ENCODE results near the gene MMP8. TPM values are rescaled to one million over a fixed set of nuclear protein-coding genes. Genes with fewer than 3 reads are reported as not detected.

MMP8 gene
- total and polyA plus RNA-seq, 7 donors: 0.03 to 0.59 (median 0.04) TPM; not detected in 2

DNA sequence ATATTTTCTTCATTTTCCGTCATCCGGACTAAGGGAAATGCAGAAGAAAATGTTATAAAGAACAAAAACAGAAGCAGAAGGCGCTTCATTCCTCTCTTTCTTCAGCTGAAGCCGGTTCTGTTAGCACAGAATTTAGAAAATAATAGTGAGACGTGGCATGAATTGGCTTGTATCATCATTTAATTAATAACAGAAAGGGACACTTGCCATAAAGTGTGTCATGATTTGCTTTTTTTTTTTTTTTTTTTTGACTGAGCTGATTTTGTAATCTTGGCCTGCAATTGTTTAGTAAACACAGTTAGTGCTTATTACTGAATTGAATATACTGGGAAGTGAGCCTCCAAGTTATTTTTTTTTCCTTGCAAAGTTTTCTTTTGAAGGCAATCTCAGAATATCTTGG is 19.1 kb downstream of the MMP8 start, which contains the start of gene MMP27:
MMP27 (minus strand) TSS at position 144 of the 400 bp plus-strand sequence; CDS start at position 89, 55 bp downstream.
- 54 to 69% (median 62%) methylated on average over 5 of the region's 5 CpGs for WGBS, 3 donors
- no peak for ATAC-seq
- no peak within 1 kb of the TSS for H3K4me3 ChIP-seq

DNA sequence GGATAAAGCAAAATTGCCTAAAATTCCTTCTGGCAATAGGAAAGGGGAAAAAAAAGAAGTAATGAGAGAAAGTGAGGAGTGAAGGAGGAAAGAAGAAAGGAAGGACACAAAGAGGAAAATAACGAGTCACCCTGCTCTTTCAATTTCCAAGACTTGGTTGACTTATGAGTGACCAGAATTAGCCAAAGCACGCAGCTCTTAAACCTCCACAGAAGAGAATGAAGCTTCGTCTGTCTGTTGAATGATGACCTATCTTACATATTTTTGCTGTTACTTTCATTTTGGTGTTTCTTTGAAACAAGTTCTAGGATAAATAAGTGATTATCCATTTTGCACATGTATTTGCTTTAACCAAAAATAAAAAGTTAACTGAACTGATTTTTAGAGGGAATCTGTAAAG is 19.9 kb downstream of the MMP8 start:
- TF ChIP-seq, protein P1, sequence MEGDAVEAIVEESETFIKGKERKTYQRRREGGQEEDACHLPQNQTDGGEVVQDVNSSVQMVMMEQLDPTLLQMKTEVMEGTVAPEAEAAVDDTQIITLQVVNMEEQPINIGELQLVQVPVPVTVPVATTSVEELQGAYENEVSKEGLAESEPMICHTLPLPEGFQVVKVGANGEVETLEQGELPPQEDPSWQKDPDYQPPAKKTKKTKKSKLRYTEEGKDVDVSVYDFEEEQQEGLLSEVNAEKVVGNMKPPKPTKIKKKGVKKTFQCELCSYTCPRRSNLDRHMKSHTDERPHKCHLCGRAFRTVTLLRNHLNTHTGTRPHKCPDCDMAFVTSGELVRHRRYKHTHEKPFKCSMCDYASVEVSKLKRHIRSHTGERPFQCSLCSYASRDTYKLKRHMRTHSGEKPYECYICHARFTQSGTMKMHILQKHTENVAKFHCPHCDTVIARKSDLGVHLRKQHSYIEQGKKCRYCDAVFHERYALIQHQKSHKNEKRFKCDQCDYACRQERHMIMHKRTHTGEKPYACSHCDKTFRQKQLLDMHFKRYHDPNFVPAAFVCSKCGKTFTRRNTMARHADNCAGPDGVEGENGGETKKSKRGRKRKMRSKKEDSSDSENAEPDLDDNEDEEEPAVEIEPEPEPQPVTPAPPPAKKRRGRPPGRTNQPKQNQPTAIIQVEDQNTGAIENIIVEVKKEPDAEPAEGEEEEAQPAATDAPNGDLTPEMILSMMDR (IDR thresholded peaks at IDR 0.05): no peak
- no peaks in the 10 kb centered on the region for H3K9me3 ChIP-seq
- WGBS, 3 donors: 66 to 78% (median 69%) methylated on average over 3 of the region's 3 CpGs
- ATAC-seq (no peak), DNase-seq (no peak)
- intact Hi-C loops (cut with DNase I): no loop called here
- no peaks in the 10 kb centered on the region for H3K27me3 ChIP-seq (ENCODE audit: insufficient read depth in 3 of 3, low read length in 2 of 3)
- H3K4me3 ChIP-seq: no peak overlapping the region
- H3K36me3 ChIP-seq (ENCODE audit: insufficient read depth in 1 of 2, low read depth in 1 of 2): no peaks in the 10 kb centered on the region
- H3K4me1 ChIP-seq: no peaks in the 10 kb centered on the region
- no peak overlapping the region for H3K27ac ChIP-seq

More for the DNA sequence above, 19.1 kb downstream of the MMP8 start, which contains the start of gene MMP27:
- Histone ChIP-seq H3K27ac (no peak within 1 kb of the TSS), H3K36me3 (ENCODE audit: insufficient read depth in 1 of 2, low read depth in 1 of 2) (no peaks in the 10 kb centered on the region), H3K4me1 (no peaks in the 10 kb centered on the region), H3K27me3 (ENCODE audit: insufficient read depth in 3 of 3, low read length in 2 of 3) (no peaks in the 10 kb centered on the region), H3K9me3 (no peaks in the 10 kb centered on the region)
- TF ChIP-seq, protein P1 (IDR thresholded peaks at IDR 0.05): no peak
- intact Hi-C loops (cut with DNase I): no loop called here
- no peak for DNase-seq

DNA sequence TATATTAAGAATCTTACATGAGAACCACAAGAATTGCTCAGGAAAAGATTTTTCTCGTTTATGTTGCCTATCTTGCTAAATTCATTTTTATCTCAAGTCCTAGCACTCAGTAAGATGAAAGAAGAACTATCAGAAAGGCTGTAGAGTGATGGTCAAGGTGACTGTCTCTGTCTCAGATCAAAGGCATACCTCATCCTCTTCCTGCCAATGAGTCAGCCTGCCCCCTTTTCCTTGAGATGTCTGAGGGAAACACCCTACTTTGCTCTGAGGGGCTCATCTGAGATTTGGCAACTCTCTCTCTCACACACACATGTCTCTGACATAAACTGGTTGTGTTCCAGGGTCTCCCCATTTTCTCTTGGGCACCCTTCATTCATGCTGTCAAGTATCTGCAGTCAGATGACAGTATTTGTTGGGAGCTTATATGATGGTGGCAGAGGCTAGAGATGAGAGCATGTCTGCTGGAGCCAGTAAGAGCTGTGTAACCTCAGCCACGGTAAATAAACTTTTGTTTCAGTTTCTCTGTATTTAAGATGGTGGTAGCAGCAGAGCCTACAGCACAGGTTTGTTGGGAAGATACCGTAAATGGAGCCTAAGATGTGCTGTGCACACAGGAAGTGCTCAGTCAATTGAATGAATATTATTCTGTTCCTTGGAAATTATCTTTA is 20.8 kb downstream of the MMP8 start:
- no peak for DNase-seq
- Histone ChIP-seq H3K36me3 (ENCODE audit: insufficient read depth in 1 of 2, low read depth in 1 of 2) (no peaks in the 10 kb centered on the region), H3K4me3 (no peak overlapping the region), H3K9me3 (no peaks in the 10 kb centered on the region), H3K4me1 (no peaks in the 10 kb centered on the region), H3K27me3 (ENCODE audit: insufficient read depth in 3 of 3, low read length in 2 of 3) (no peaks in the 10 kb centered on the region), H3K27ac (no peak overlapping the region)
- TF ChIP-seq, protein P1 (IDR thresholded peaks at IDR 0.05): no peak
- WGBS, 3 donors: 73 to 79% (median 77%) methylated on average over 3 of the region's 3 CpGs
- intact Hi-C loops (cut with DNase I): no loop called here
- no peak for ATAC-seq

DNA sequence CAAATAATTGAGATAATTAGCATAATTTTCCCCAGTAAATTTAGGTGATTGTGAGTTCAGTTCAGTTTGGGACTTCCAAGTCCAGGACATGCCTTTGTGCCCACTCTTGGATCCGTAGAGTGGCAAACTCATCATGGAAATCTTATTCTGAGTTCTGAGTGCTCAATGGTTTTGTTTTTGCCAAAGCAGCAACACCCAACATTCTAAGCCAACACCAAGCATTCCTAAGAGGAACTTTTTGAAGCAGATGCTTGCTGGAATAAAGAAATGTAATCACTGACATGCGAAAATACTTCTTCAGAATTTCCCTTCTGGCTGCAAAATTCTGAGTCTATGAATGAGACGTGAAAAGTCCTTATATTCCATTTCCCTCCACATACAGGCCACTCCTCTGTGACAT is 29.6 kb downstream of the MMP8 start:
- Histone ChIP-seq H3K4me1 (no peaks in the 10 kb centered on the region), H3K36me3 (ENCODE audit: insufficient read depth in 1 of 2, low read depth in 1 of 2) (no peaks in the 10 kb centered on the region), H3K4me3 (no peak overlapping the region), H3K27me3 (ENCODE audit: insufficient read depth in 3 of 3, low read length in 2 of 3) (peaks cover 0 to 2% (median 0%) of the 10 kb centered on the region in 3 donors), H3K27ac (no peak overlapping the region), H3K9me3 (no peaks in the 10 kb centered on the region)
- TF ChIP-seq, protein P1 (IDR thresholded peaks at IDR 0.05): no peak
- ATAC-seq (no peak), DNase-seq (no peak)
- 45 to 76% (median 58%) methylated on average over 3 of the region's 3 CpGs for WGBS, 3 donors
- intact Hi-C loops (cut with DNase I): no loop called here

DNA sequence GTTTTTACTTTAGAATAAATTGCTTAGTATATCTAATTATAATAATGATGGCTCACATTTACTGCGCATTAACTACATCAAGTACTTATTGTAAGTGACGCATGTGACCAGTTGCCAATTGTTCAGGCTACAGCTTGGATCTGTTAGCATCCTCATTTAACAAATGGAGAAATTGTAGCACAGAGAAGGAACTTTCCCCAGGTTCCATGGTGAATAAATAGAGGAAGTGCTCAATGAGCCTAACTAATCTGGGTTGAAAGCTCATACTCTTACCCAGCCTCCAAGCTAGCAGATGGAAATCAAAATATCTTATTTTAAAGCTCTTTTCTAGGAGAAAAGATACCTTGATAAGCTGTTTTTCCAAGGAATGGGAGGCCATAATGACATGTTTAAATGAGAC is 39.0 kb downstream of the MMP8 start:
- TF ChIP-seq, protein P1 (IDR thresholded peaks at IDR 0.05): no peak
- Histone ChIP-seq H3K36me3 (ENCODE audit: insufficient read depth in 1 of 2, low read depth in 1 of 2) (no peaks in the 10 kb centered on the region), H3K4me1 (no peaks in the 10 kb centered on the region), H3K27me3 (ENCODE audit: insufficient read depth in 3 of 3, low read length in 2 of 3) (no peaks in the 10 kb centered on the region), H3K27ac (no peak overlapping the region), H3K9me3 (no peaks in the 10 kb centered on the region), H3K4me3 (no peak overlapping the region)
- DNase-seq (no peak), ATAC-seq (no peak)
- intact Hi-C loops (cut with DNase I): no loop called here
- 70 to 94% (median 92%) methylated on average over 2 of the region's 2 CpGs for WGBS, 3 donors

Data from psoas muscle (tissue), 8 donors.